K562 (cell line): ENCODE results near the gene EXOSC2.

Source experiments
- IRF2 ChIP-seq: sonication (generic); formaldehyde crosslinking; IDR thresholded peaks from 2 replicates; pipeline ENCODE4 v1.8.1; 2022; ENCODE audit warnings: mild to moderate bottlenecking, missing genetic modification reagents
- TAF7 ChIP-seq: fragments of 450-650 bp; IDR thresholded peaks from 2 replicates; pipeline ENCODE4 v1.6.1; 2016; ENCODE audit warnings: missing genetic modification characterization, missing compliant biosample characterization
- TARDBP ChIP-seq: fragments of 450-650 bp; IDR thresholded peaks from 2 replicates; pipeline ENCODE4 v1.6.1; 2016
- ZNF586 ChIP-seq: fragments of 450-650 bp; formaldehyde crosslinking; conservative IDR thresholded peaks from 2 replicates; pipeline ENCODE4 v1.4.0; 2020; ENCODE audit warnings: mild to moderate bottlenecking, moderate library complexity

- TF ChIP-seq IRF2 (no peak), TARDBP (no peak), ZNF586 (no peak), TAF7 (tag) (no peak)
Observed at GRCh38 chr9:130669965-130670364, 23.6 kb upstream of the EXOSC2 start.
